ENCODE measurements around the gene PTOV1.

Gene PTOV1

DNA sequence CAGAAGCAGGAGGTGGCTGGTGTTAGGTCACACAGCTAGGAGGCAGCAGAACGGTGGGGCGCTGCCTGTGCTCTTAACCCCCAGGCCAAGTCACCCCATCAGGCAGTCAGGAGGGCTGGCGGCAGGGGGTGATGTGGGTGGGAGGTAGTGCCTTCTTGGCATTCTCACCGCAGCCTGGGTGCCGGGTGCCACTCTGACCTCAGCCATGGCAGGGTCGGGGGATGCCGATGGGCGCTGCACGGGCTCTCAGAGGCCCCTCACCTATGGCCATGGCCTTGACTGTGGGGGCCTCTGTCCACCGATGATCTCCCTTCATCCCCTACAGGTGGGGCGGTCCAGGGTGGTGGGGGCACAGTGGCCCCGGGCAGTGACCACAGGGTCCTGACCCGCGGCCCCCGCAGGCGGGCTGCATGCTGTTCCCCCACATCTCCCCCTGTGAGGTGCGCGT is 5.6 kb downstream of the PTOV1 start:
- Histone ChIP-seq H3K27ac (no peak overlapping the region), H3K9ac (no peak overlapping the region), H4K20me1 (ENCODE audit: insufficient read depth) (no peaks in the 10 kb centered on the region), H3K4me1 (ENCODE audit: low read depth, poor library complexity, severe bottlenecking) (peaks cover 11% of the 10 kb centered on the region), H3K4me3 (IDR thresholded peaks at IDR 0.05; ENCODE audit: insufficient read depth, low read depth, low read length) (no peak overlapping the region), H2AFZ (ENCODE audit: low read depth) (no peak overlapping the region), H3K27me3 (ENCODE audit: insufficient read depth, low read depth) (no peaks in the 10 kb centered on the region), H3K4me2 (no peak overlapping the region), H3K79me2 (ENCODE audit: insufficient read depth, low read depth) (peaks cover 29% of the 10 kb centered on the region), H3K36me3 (ENCODE audit: insufficient read depth) (no peaks in the 10 kb centered on the region)
- TF ChIP-seq, protein P1, sequence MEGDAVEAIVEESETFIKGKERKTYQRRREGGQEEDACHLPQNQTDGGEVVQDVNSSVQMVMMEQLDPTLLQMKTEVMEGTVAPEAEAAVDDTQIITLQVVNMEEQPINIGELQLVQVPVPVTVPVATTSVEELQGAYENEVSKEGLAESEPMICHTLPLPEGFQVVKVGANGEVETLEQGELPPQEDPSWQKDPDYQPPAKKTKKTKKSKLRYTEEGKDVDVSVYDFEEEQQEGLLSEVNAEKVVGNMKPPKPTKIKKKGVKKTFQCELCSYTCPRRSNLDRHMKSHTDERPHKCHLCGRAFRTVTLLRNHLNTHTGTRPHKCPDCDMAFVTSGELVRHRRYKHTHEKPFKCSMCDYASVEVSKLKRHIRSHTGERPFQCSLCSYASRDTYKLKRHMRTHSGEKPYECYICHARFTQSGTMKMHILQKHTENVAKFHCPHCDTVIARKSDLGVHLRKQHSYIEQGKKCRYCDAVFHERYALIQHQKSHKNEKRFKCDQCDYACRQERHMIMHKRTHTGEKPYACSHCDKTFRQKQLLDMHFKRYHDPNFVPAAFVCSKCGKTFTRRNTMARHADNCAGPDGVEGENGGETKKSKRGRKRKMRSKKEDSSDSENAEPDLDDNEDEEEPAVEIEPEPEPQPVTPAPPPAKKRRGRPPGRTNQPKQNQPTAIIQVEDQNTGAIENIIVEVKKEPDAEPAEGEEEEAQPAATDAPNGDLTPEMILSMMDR (conservative IDR thresholded peaks at IDR 0.05; ENCODE audit: low read depth, low read length): no peak

DNA sequence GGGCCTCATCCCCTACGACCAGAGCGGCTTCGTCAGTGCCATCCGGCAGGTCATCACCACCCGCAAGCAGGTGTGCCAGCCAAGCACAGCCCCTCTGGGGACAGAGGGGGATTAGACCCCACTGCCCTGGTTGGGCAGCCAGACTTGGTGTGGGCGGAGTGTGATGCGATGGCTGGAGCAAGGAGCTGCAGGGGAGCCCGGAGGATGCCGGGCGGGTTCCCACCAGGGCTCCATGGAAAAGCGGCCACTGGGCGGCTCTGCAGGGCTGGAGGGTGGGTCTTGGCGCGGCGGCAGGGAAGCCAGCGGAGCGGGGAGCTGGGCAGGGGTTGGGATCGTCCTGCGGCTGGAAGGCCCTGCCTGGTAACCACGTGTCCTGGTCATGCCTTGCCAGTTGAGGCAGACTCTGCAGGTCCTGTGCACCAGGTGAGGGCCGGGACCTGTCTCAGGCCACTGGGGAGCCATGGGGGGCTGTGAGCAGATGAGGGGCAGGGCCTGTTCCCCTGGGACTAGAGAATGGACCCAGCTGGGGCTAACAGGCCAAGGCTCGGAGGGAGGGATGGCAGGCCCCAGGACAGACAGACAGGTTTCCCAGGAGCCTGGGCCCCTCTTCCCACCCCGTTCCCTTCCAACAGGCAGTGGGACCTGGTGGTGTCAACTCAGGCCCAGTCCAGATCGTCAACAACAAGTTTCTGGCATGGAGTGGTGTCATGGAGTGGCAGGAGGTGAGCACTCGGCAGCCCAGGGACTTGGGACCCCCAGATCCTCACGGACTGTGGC is 6.3 kb downstream of the PTOV1 start:
- Histone ChIP-seq H3K4me3 (IDR thresholded peaks at IDR 0.05; ENCODE audit: insufficient read depth, low read depth, low read length) (no peak overlapping the region), H3K9ac (no peak overlapping the region), H4K20me1 (ENCODE audit: insufficient read depth) (no peaks in the 10 kb centered on the region), H3K27ac (no peak overlapping the region), H3K79me2 (ENCODE audit: insufficient read depth, low read depth) (peaks cover 23% of the 10 kb centered on the region), H3K36me3 (ENCODE audit: insufficient read depth) (no peaks in the 10 kb centered on the region), H3K4me1 (ENCODE audit: low read depth, poor library complexity, severe bottlenecking) (peaks cover 7% of the 10 kb centered on the region), H2AFZ (ENCODE audit: low read depth) (no peak overlapping the region), H3K4me2 (no peak overlapping the region), H3K27me3 (ENCODE audit: insufficient read depth, low read depth) (no peaks in the 10 kb centered on the region)
- TF ChIP-seq, protein P1 (conservative IDR thresholded peaks at IDR 0.05; ENCODE audit: low read depth, low read length): no peak

DNA sequence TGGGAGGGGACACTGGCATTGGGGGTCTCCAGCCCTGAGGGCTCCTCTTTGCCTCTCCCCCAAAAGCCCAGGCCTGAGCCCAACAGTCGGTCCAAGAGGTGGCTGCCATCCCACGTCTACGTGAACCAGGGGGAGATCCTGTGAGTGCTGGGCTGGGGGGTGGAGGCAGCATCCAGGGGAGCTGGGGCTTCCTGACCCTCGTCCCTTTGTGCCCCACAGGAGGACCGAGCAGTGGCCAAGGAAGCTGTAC is 6.8 kb downstream of the PTOV1 start:
- no peak overlapping the region for H3K4me3 ChIP-seq (IDR thresholded peaks at IDR 0.05; ENCODE audit: insufficient read depth, low read depth, low read length)
- H4K20me1 ChIP-seq (ENCODE audit: insufficient read depth): no peaks in the 10 kb centered on the region
- H3K9ac ChIP-seq: no peak overlapping the region
- no peak overlapping the region for H3K4me2 ChIP-seq
- peaks cover 2% of the 10 kb centered on the region for H3K4me1 ChIP-seq (ENCODE audit: low read depth, poor library complexity, severe bottlenecking)
- no peak overlapping the region for H3K27ac ChIP-seq
- TF ChIP-seq, protein P1 (conservative IDR thresholded peaks at IDR 0.05; ENCODE audit: low read depth, low read length): no peak
- H2AFZ ChIP-seq (ENCODE audit: low read depth): no peak overlapping the region
- peaks cover 18% of the 10 kb centered on the region; the same call in 1 of the 2 replicates for H3K79me2 ChIP-seq (ENCODE audit: insufficient read depth, low read depth)
- H3K36me3 ChIP-seq (ENCODE audit: insufficient read depth): no peaks in the 10 kb centered on the region
- no peaks in the 10 kb centered on the region for H3K27me3 ChIP-seq (ENCODE audit: insufficient read depth, low read depth)

DNA sequence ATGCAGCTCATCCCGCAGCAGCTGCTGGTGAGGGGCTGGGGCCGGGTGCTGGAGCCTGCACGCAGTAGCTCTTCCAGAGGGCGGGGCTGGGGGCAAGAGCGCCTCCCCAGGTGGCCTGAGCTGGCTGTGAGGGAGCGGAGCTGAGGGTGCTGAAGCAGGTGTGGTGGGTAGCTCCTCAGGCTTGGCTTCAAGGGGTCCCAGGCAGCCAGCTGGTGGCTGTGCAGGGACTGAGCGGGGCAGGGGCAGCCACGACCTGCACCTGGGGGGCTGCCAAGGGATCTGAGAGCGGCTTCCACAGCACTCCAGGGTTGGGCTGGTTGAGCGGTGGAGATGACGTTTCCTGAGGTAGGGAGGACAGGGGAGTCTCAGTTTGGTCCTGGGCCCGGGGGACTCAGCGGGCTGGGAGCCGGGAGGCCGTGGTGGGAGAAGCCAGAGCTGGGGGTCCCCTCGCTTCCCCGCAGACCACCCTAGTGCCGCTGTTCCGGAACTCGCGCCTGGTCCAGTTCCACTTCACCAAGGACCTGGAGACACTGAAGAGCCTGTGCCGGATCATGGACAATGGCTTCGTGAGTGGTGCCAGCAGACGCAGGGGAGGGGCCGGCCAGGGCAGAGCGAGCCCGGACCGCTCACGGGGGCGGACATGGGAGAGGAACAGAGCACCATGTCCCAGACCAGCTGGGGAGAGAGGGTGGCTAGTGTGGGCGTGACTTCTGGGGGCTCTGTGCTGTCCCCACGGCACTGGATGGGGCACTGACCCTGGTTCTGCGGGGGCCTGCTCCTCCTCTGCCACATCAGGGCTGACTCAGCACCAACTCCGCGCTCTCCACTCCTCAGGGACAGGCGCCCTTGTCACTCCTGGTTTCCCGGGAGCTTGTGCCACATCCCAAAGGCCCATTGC is 7.4 kb downstream of the PTOV1 start:
- H3K27me3 ChIP-seq (ENCODE audit: insufficient read depth, low read depth): no peaks in the 10 kb centered on the region
- no peak overlapping the region for H3K9ac ChIP-seq
- peaks cover 12% of the 10 kb centered on the region; the same call in 1 of the 2 replicates for H3K79me2 ChIP-seq (ENCODE audit: insufficient read depth, low read depth)
- TF ChIP-seq, protein P1 (conservative IDR thresholded peaks at IDR 0.05; ENCODE audit: low read depth, low read length): no peak
- no peak overlapping the region for H3K4me2 ChIP-seq
- no peaks in the 10 kb centered on the region for H3K4me1 ChIP-seq (ENCODE audit: low read depth, poor library complexity, severe bottlenecking)
- H3K27ac ChIP-seq: no peak overlapping the region
- H2AFZ ChIP-seq (ENCODE audit: low read depth): no peak overlapping the region
- H3K4me3 ChIP-seq (IDR thresholded peaks at IDR 0.05; ENCODE audit: insufficient read depth, low read depth, low read length): no peak overlapping the region
- no peaks in the 10 kb centered on the region for H4K20me1 ChIP-seq (ENCODE audit: insufficient read depth)
- H3K36me3 ChIP-seq (ENCODE audit: insufficient read depth): no peaks in the 10 kb centered on the region
